ENCODE data around the gene STIM1.

Gene STIM1

DNA sequence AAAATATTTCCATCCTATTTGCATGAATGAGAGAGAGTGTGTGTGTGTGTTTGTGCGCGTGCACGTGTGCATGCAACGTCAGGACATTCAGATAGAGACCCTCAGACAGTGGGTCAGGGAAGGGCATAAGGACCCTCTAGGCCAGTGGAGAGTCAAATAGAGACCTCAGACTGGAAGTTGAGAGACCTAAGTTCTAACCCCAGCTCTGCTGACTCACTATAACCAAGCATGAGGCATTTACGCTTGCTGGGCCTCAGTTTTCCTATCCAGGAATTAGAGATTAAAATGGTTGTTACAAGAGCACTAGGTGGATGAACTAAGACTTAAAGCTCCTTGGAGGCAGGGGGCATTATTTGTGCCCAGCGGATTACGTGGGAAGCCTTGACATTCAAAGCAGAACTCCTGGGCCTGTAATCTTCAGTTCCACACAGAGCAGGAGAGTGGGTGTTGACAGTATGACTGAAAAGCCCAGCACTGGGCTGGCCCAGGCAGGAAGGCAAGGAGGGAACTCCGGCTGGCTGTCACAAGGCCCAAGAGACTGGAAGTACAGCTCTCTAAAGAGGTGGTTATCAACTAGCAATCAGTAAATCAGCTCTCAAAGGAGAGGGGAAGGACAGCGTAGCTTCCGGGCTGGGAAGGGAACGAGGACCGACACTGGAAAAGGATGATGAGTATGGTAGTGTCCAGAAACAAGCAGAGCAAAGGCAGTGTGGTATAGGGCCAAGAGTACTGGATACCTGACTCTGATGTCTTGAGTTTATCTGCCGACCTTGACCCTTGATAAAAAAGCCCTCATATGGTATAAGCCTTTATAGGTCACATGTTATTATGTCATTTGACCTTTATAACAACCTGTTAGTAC is 23.9 kb upstream of the STIM1 start:
- no peak for DNase-seq
- in situ Hi-C loops (cut with HindIII; ENCODE audit: low pct_ligation_motif_present, low sequenced_read_pairs), result loop anchor here (25.0 kb wide), 1 partner anchor 231 kb away; no protein-coding TSS in a partner anchor
- Histone ChIP-seq H3K27ac (peak overlapping the region; percentile 15), H3K4me3 (ENCODE audit: low read depth, low read length) (no peak overlapping the region), H3K27me3 (replicated peaks) (no peaks in the 10 kb centered on the region), H3K36me3 (replicated peaks) (peaks cover 36% of the 10 kb centered on the region)
- TF ChIP-seq CTCF (IDR thresholded peaks at IDR 0.05; ENCODE audit: low read depth, low read length, missing control alignments), result no peak

- Histone ChIP-seq H3K36me3 (replicated peaks) (peaks cover 24% of the 10 kb centered on the region), H3K27me3 (replicated peaks) (no peaks in the 10 kb centered on the region), H3K4me3 (ENCODE audit: low read depth, low read length) (no peak overlapping the region), H3K27ac (no peak overlapping the region)
- in situ Hi-C loops (cut with HindIII; ENCODE audit: low pct_ligation_motif_present, low sequenced_read_pairs), result loop anchor here (25.0 kb wide), 1 partner anchor 229 kb away; no protein-coding TSS in a partner anchor
- TF ChIP-seq CTCF (IDR thresholded peaks at IDR 0.05; ENCODE audit: low read depth, low read length, missing control alignments), result no peak
- DNase-seq, result no peak
Measured at GRCh38 chr11:3832816-3833215, 22.6 kb upstream of the STIM1 start.

DNA sequence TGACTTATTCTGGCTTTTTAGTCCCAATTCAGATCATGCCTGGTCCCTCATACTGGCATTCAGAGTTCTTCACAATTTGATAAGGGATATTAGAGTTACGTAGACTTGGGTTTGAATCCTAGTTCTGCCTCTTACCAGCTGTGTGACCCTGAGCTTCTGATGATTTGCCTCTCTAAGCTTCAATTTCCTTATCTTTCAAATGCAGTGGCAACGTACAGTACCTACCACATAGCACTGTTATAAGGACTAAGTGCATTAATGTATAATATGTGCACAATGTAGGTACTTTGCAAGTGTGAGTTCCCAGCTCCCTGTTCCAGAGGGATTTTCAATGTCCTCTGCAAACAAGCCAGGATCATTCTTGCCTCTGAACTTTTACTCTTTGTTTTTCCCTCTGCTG is 22.0 kb upstream of the STIM1 start:
- Histone ChIP-seq H3K27me3 (replicated peaks) (no peaks in the 10 kb centered on the region), H3K27ac (no peak overlapping the region), H3K36me3 (replicated peaks) (peaks cover 21% of the 10 kb centered on the region), H3K4me3 (ENCODE audit: low read depth, low read length) (no peak overlapping the region)
- in situ Hi-C loops (cut with HindIII; ENCODE audit: low pct_ligation_motif_present, low sequenced_read_pairs), result loop anchor here (25.0 kb wide), 1 partner anchor 229 kb away; no protein-coding TSS in a partner anchor
- DNase-seq, result no peak
- no peak for TF ChIP-seq CTCF (IDR thresholded peaks at IDR 0.05; ENCODE audit: low read depth, low read length, missing control alignments)

DNA sequence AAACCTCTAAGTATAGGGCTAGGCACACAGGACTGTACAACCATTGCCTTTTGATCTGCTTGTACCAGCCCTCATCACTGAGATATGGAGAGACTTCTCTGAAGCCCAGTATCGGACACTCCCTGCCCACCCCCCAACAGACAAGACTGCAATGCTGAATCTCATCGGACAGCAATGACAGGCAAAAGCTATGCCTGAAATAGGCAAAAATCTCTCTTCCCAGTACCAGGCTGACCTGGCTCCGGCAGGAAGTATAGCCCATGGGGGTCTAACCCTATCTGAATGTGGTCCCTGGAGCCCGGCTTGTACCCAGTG is 21.2 kb upstream of the STIM1 start:
- Histone ChIP-seq H3K4me3 (ENCODE audit: low read depth, low read length) (no peak overlapping the region), H3K27ac (no peak overlapping the region), H3K36me3 (replicated peaks) (peaks cover 20% of the 10 kb centered on the region), H3K27me3 (replicated peaks) (no peaks in the 10 kb centered on the region)
- TF ChIP-seq CTCF (IDR thresholded peaks at IDR 0.05; ENCODE audit: low read depth, low read length, missing control alignments), result no peak
- in situ Hi-C loops (cut with HindIII; ENCODE audit: low pct_ligation_motif_present, low sequenced_read_pairs), result loop anchor here (25.0 kb wide), 1 partner anchor 228 kb away; no protein-coding TSS in a partner anchor
- DNase-seq, result no peak

DNA sequence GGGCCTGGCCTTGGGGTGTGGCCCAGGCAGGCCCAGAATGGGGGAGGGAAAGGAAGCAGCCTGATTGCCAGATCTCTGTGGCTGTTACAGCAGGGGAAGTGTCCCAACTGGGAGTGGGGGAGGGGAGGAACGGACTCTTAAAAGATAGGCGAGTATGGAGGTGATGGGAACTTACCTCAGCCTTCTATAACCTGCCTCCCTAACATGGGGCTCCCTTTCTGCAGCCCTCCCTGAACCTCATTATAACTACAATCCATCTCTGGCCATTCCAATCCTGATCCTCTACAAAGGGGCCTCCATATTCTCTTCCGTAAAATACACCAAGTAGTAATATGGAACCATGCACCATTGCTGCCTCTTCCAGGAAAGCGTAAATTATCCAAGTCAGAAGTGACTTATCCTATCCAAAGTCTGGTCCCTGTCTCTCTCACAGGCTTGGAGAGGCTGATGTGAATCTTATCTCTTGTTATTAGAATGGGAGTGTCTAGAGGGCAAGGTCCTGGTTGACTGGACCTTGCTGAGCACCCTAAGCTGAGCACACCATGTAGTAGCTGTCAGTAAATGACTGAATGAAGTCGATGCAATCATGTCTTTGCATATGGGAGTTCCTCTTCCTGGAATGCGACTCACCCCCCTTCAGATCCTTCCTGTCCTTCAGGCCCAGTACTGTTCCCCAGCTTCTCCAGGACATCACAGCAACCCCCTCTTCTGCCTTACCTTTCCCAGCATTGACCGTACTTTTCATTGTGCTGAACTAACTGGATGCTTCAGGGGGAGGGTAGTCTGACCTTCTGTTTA is 20.6 kb upstream of the STIM1 start:
- in situ Hi-C loops (cut with HindIII; ENCODE audit: low pct_ligation_motif_present, low sequenced_read_pairs), result loop anchor here (25.0 kb wide), 1 partner anchor 227 kb away; no protein-coding TSS in a partner anchor
- no peak for TF ChIP-seq CTCF (IDR thresholded peaks at IDR 0.05; ENCODE audit: low read depth, low read length, missing control alignments)
- Histone ChIP-seq H3K27ac (no peak overlapping the region), H3K36me3 (replicated peaks) (peaks cover 15% of the 10 kb centered on the region), H3K27me3 (replicated peaks) (no peaks in the 10 kb centered on the region), H3K4me3 (ENCODE audit: low read depth, low read length) (no peak overlapping the region)
- no peak for DNase-seq

Data from brain microvascular endothelial cell (primary cell).